Measurements from ENCODE around the gene CAPN14. TPM values are rescaled to one million over a fixed set of nuclear protein-coding genes. Genes with fewer than 3 reads are reported as not detected.

Gene CAPN14
- total RNA-seq, 1 experiment from 2014 or later: 0.17 TPM

- no peak overlapping the region for H3K4me3 ChIP-seq (ENCODE audit: insufficient read depth, low read depth, low read length)
- DNase-seq: no peak
Measured at GRCh38 chr2:31237348-31238017, 20.2 kb upstream of the CAPN14 start.

GRCh38 chr2:31236433-31237205, 19.3 kb upstream of the CAPN14 start:
- peaks cover 9% of the 10 kb centered on the region for H3K27me3 ChIP-seq (ENCODE audit: control insufficient read depth, insufficient read depth, low read length)
- no peak for DNase-seq
- no peaks in the 10 kb centered on the region for H3K36me3 ChIP-seq (replicated peaks; ENCODE audit: control insufficient read depth, insufficient read depth, low read length)
- no peak overlapping the region for H3K4me3 ChIP-seq (ENCODE audit: insufficient read depth, low read depth, low read length)

More at GRCh38 chr2:31237348-31238017, 20.2 kb upstream of the CAPN14 start:
- H3K36me3 ChIP-seq (replicated peaks; ENCODE audit: control insufficient read depth, insufficient read depth, low read length): no peaks in the 10 kb centered on the region
- peaks cover 9% of the 10 kb centered on the region for H3K27me3 ChIP-seq (ENCODE audit: control insufficient read depth, insufficient read depth, low read length)

DNA sequence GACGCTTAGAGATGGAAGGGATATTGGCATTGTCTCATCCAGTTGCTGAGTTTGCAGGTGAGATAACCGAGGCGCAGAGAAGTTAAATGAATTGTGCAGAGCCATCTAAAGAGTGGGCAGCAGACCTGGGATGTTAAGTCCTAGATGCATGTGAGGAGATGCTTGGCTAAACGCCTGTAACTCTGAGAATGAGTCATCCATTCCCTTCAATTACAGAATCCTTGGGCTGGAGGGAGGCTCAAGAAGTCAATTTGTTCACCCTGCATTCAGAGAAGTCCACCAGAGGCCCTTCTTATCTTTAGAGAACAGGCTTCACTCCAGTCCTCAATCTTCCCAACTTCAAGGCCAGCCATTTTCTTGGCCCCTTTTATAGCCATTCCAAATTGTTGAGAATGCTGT, 18.2 kb upstream of the CAPN14 start:
- Histone ChIP-seq H3K27me3 (ENCODE audit: control insufficient read depth, insufficient read depth, low read length) (peaks cover 9% of the 10 kb centered on the region), H3K4me3 (ENCODE audit: insufficient read depth, low read depth, low read length) (no peak overlapping the region), H3K36me3 (replicated peaks; ENCODE audit: control insufficient read depth, insufficient read depth, low read length) (no peaks in the 10 kb centered on the region)
- no peak for DNase-seq

GRCh38 chr2:31234683-31235503, 17.6 kb upstream of the CAPN14 start:
- Histone ChIP-seq H3K4me3 (ENCODE audit: insufficient read depth, low read depth, low read length) (peak overlapping the region; percentile 76), H3K36me3 (replicated peaks; ENCODE audit: control insufficient read depth, insufficient read depth, low read length) (no peaks in the 10 kb centered on the region), H3K27me3 (ENCODE audit: control insufficient read depth, insufficient read depth, low read length) (peaks cover 9% of the 10 kb centered on the region)
- no peak for DNase-seq

GRCh38 chr2:31233741-31234682, 16.7 kb upstream of the CAPN14 start, which contains the start of gene EHD3:
TSS of gene EHD3 (plus strand) at chr2:31234152. CDS start at chr2:31234622, 470 bp downstream.
- peak within 1 kb of the TSS; percentile 76 for H3K4me3 ChIP-seq (ENCODE audit: insufficient read depth, low read depth, low read length)
- DNase-seq: peak; percentile 96
- H3K36me3 ChIP-seq (replicated peaks; ENCODE audit: control insufficient read depth, insufficient read depth, low read length): no peaks in the 10 kb centered on the region
- peaks cover 9% of the 10 kb centered on the region for H3K27me3 ChIP-seq (ENCODE audit: control insufficient read depth, insufficient read depth, low read length)

GRCh38 chr2:31233231-31233630, 15.9 kb upstream of the CAPN14 start:
- H3K4me3 ChIP-seq (ENCODE audit: insufficient read depth, low read depth, low read length): no peak overlapping the region

GRCh38 chr2:31232586-31232985, 15.3 kb upstream of the CAPN14 start:
- DNase-seq: no peak
- Histone ChIP-seq H3K4me3 (ENCODE audit: insufficient read depth, low read depth, low read length) (no peak overlapping the region), H3K36me3 (replicated peaks; ENCODE audit: control insufficient read depth, insufficient read depth, low read length) (no peaks in the 10 kb centered on the region), H3K27me3 (ENCODE audit: control insufficient read depth, insufficient read depth, low read length) (peaks cover 9% of the 10 kb centered on the region)

More at GRCh38 chr2:31233231-31233630, 15.9 kb upstream of the CAPN14 start:
- DNase-seq: no peak
- peaks cover 9% of the 10 kb centered on the region for H3K27me3 ChIP-seq (ENCODE audit: control insufficient read depth, insufficient read depth, low read length)
- no peaks in the 10 kb centered on the region for H3K36me3 ChIP-seq (replicated peaks; ENCODE audit: control insufficient read depth, insufficient read depth, low read length)

- Histone ChIP-seq H3K4me3 (ENCODE audit: insufficient read depth, low read depth, low read length) (no peak overlapping the region), H3K27me3 (ENCODE audit: control insufficient read depth, insufficient read depth, low read length) (peaks cover 9% of the 10 kb centered on the region), H3K36me3 (replicated peaks; ENCODE audit: control insufficient read depth, insufficient read depth, low read length) (no peaks in the 10 kb centered on the region)
- DNase-seq: no peak
Measured at GRCh38 chr2:31231571-31232302, 14.4 kb upstream of the CAPN14 start.

GRCh38 chr2:31230751-31231150, 13.4 kb upstream of the CAPN14 start:
- no peaks in the 10 kb centered on the region for H3K36me3 ChIP-seq (replicated peaks; ENCODE audit: control insufficient read depth, insufficient read depth, low read length)
- DNase-seq: no peak
- H3K27me3 ChIP-seq (ENCODE audit: control insufficient read depth, insufficient read depth, low read length): peaks cover 9% of the 10 kb centered on the region
- no peak overlapping the region for H3K4me3 ChIP-seq (ENCODE audit: insufficient read depth, low read depth, low read length)

GRCh38 chr2:31228717-31229116, 11.4 kb upstream of the CAPN14 start:
- no peak for DNase-seq
- no peak overlapping the region for H3K4me3 ChIP-seq (ENCODE audit: insufficient read depth, low read depth, low read length)

DNA sequence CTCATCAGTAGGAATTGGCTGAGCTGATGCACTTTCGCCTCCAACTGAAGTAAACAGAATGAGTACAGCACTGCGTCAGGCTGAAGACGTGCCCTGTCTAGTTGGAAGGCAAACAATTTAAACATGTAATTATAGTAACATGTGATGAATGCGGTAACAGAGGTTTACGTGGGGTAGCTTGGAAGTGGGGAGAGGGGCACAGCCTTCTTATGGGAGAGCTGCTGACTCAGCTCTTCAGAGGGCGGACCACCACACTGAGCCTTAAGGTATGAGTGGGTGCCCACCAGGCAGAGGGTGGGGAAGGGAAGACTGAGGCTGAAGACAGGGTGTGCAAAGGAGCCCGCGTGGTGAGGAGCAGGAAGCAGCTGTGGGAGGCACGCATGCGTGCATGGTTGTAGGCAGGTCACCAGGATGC, 10.4 kb upstream of the CAPN14 start:
- Histone ChIP-seq H3K36me3 (replicated peaks; ENCODE audit: control insufficient read depth, insufficient read depth, low read length) (no peaks in the 10 kb centered on the region), H3K27me3 (ENCODE audit: control insufficient read depth, insufficient read depth, low read length) (no peaks in the 10 kb centered on the region), H3K4me3 (ENCODE audit: insufficient read depth, low read depth, low read length) (no peak overlapping the region)
- DNase-seq: no peak

More at GRCh38 chr2:31228717-31229116, 11.4 kb upstream of the CAPN14 start:
- Histone ChIP-seq H3K36me3 (replicated peaks; ENCODE audit: control insufficient read depth, insufficient read depth, low read length) (no peaks in the 10 kb centered on the region), H3K27me3 (ENCODE audit: control insufficient read depth, insufficient read depth, low read length) (no peaks in the 10 kb centered on the region)

GRCh38 chr2:31227110-31227509, 9.8 kb upstream of the CAPN14 start:
- no peak overlapping the region for H3K4me3 ChIP-seq (ENCODE audit: insufficient read depth, low read depth, low read length)
- H3K36me3 ChIP-seq (replicated peaks; ENCODE audit: control insufficient read depth, insufficient read depth, low read length): no peaks in the 10 kb centered on the region
- no peak for DNase-seq
- no peaks in the 10 kb centered on the region for H3K27me3 ChIP-seq (ENCODE audit: control insufficient read depth, insufficient read depth, low read length)

DNA sequence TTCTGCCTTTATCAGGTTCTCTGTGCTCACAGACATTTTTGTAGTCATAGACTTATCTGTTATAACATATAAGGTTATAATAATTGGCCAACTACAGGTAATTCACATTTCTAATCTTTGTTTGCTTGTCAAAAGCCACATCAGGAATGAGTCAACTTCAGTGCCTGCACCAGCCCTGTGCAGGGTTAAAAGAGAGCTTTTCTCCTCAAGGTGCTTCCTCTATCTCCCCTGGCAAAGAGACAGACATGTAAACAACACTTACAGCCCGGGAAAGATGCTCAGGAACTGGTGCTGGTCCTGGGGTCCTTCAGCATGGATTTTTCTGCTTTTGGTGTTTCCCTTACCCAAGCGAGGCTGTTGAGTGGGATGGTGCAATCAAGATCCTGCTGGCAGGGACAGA, 9.0 kb upstream of the CAPN14 start:
- H3K27me3 ChIP-seq (ENCODE audit: control insufficient read depth, insufficient read depth, low read length): no peaks in the 10 kb centered on the region
- H3K4me3 ChIP-seq (ENCODE audit: insufficient read depth, low read depth, low read length): no peak overlapping the region
- no peak for DNase-seq
- H3K36me3 ChIP-seq (replicated peaks; ENCODE audit: control insufficient read depth, insufficient read depth, low read length): no peaks in the 10 kb centered on the region

Data from H7 (cell line).